ENCODE measurements around the gene MAN1A2.
"Not testable (repeated sequence)": the region's sequence is repeated elsewhere in the genome, so short reads cannot be mapped to it uniquely, and the experiment has no call there.

MAN1A2 gene

DNA sequence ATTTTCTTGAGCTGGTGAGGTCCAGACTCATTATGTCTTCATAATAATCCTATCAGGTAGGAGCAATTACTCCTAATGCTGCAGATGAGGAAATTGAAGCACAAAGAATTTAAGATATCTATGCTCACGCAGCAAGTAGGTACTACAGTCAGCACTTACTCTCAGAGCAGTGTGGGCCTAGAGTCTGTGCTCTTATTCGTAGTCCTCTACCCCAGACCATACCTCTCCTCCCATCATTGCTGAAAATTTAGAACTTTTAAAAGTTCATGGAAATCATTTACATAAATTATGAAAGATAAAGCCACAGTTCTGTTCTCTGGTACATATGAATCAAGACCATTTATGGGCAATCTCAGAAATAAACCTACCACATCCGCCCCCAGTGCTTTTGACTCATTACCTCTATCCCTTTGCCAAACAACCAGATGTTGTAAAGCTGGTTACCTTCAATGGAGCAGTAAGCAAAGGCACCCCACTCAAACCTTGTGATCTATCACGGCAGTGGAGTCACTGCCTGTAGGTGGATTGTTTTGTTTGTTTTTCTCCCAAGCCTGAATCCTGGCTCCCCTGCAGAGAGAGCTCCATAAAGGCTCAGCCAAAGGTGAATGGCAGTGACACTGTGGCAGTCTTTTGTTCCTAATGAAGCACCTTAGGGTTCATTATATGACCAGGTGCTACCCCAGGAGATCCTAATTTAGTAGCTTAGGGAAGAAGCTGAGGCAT, 20.9 kb upstream of the MAN1A2 start:
- H3K27ac ChIP-seq: no peak overlapping the region
- TF ChIP-seq, protein P1, sequence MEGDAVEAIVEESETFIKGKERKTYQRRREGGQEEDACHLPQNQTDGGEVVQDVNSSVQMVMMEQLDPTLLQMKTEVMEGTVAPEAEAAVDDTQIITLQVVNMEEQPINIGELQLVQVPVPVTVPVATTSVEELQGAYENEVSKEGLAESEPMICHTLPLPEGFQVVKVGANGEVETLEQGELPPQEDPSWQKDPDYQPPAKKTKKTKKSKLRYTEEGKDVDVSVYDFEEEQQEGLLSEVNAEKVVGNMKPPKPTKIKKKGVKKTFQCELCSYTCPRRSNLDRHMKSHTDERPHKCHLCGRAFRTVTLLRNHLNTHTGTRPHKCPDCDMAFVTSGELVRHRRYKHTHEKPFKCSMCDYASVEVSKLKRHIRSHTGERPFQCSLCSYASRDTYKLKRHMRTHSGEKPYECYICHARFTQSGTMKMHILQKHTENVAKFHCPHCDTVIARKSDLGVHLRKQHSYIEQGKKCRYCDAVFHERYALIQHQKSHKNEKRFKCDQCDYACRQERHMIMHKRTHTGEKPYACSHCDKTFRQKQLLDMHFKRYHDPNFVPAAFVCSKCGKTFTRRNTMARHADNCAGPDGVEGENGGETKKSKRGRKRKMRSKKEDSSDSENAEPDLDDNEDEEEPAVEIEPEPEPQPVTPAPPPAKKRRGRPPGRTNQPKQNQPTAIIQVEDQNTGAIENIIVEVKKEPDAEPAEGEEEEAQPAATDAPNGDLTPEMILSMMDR (IDR thresholded peaks at IDR 0.05): no peak
- no peak for TF ChIP-seq ZFX (IDR thresholded peaks at IDR 0.05; ENCODE audit: borderline replicate concordance)

DNA sequence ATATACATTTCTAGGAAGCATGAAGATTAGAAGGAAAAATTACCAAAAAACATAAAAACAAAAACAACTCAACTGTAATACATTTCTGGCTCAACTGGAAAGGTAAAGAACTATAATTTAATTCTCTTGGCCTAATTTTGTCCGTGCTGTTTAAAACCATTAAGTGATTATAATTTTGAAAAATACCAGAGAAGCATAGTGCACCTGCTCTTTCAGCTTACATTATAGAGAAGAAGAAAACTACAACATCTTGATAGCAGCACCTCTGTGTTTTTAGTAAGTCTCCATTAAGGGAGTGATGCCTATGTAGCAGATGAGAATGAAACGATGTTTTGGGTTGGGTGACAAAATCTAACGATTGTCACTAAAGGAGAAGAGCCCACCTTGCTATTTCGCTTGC, 19.3 kb upstream of the MAN1A2 start:
- H3K27ac ChIP-seq: no peak overlapping the region
- TF ChIP-seq ZFX (IDR thresholded peaks at IDR 0.05; ENCODE audit: borderline replicate concordance): no peak

DNA sequence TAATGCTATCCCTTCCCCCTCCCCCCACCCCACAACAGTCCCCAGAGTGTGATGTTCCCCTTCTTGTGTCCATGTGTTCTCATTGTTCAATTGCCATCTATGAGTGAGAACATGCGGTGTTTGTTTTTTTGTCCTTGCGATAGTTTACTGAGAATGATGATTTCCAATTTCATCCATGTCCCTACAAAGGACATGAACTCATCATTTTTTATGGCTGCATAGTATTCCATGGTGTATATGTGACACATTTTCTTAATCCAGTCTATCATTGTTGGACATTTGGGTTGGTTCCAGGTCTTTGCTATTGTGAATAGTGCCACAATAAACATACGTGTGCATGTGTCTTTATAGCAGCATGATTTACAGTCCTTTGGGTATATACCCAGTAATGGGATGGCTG, 14.6 kb upstream of the MAN1A2 start:
- H3K27ac ChIP-seq: not testable (repeated sequence)

DNA sequence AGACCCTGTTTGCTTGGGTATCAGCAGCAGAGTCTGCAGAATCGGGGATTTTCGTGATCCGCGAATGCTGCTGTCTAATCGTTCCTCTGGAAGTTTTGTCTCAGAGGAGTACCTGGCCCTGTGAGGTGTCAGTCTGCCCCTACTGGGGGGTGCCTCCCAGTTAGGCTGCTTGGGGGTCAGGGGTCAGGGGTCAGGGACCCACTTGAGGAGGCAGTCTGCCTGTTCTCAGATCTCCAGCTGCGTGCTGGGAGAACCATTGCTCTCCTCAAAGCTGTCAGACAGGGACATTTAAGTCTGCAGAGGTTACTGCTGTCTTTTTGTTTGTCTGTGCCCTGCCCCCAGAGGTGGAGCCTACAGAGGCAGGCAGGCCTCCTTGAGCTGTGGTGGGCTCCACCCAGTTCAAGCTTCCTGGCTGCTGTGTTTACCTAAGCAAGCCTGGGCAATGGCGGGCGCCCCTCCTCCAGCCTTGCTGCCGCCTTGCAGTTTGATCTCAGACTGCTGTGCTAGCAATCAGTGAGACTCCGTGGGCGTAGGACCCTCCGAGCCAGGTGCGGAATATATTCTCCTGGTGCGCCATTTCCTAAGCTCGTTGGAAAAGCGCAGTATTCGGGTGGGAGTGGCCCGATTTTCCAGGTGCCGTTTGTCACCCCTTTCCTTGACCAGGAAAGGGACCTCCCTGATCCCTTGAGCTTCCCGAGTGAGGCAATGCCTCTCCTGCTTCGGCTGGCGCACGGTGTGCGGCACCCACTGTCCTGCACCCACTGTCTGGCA, 9.2 kb upstream of the MAN1A2 start:
- not testable (repeated sequence) for H3K27ac ChIP-seq

DNA sequence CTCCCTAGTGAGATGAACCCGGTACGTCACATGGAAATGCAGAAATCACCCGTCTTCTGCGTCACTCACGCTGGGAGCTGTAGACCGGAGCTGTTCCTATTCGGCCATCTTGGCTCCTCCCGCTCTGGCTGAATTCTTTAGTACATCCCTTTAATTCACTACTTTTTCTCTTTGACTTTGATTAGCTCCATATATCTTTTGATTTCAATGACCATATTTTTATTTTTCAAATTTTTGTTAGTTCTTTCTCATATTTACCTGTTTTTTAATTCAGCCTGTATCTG, 8.7 kb upstream of the MAN1A2 start:
- not testable (repeated sequence) for H3K27ac ChIP-seq

DNA sequence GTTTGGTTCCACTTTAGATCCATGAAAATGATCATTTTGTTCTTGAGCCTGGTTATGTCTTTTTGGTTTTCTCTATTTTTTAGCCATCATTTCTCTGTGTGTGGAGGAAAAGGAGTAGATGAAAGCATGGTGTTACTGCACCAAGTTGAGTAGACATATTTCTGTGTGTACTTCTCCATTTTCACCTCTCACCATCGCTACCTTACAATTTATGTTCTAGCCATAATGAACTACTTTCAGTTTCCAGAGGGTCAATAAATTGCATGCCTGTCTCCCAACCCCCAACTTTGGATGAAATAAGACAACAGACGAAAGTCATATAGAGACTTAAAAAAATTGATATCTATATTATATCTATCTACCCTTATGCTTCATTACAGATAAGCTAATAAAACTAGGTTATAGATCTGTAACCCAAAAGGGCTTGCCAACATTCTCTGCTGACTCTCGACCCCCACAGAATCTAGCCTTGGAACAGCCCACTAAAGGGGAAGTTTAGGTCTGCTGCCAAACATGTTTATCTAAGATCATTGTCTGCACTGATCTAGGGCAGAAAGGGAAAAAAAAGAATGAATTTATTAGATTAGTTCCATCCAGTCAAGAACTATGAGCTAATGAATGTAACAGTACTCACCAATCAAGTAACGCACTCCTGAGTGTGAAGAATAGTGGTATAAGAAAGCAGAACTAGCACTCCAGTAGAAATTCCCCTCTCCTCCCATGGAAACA, 7.5 kb upstream of the MAN1A2 start:
- TF ChIP-seq, protein P1 (IDR thresholded peaks at IDR 0.05): no peak
- TF ChIP-seq ZFX (IDR thresholded peaks at IDR 0.05; ENCODE audit: borderline replicate concordance): no peak

DNA sequence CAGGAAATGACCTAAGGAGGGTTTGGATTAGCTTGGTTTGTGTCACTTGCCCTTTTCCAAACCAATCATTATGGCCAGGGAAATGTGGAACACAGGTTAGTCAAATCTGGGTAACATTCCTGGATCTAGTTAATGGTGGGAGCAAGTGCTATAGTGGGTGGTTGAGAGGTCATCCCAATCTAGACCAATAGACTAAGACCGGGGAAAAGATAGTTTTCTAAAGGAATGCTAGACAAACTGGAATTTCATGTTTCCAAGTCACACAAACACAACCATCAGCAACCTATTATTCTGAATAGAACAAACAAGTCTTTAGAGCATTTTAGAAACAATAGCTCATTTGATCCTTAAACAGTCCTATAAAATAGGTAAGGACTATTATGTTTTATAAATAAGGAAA, 4.3 kb upstream of the MAN1A2 start:
- TF ChIP-seq, protein P1 (IDR thresholded peaks at IDR 0.05): no peak
- no peak for TF ChIP-seq ZFX (IDR thresholded peaks at IDR 0.05; ENCODE audit: borderline replicate concordance)
- peak overlapping the region; percentile 26; the same call in 1 of the 2 replicates for H3K27ac ChIP-seq

More for the DNA sequence above, 7.5 kb upstream of the MAN1A2 start:
- no peak overlapping the region for H3K27ac ChIP-seq

DNA sequence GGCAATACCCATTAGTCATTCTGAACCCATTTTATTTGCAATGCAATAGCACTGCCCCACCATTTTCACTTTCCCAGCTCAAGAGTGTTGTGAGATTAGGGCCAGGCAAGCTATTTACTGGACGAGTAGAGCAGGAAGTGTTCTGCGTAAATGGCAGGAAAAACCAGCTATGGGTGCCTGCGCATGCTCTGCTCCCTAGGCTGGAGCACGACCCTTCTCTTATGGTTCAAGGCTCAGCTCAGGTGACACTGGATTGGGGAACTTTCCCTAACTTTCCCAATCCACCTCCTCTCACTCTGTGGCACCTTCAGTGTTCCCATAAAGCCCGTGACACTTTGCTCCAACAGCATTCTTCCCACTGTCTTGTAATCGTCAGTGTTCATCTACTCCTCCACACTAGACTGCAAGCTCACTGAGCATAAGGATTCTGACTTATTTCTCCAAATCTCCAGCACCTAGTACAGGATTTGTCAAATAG, 3.6 kb upstream of the MAN1A2 start:
- H3K27ac ChIP-seq: peak overlapping the region; percentile 26
- no peak for TF ChIP-seq ZFX (IDR thresholded peaks at IDR 0.05; ENCODE audit: borderline replicate concordance)
- TF ChIP-seq, protein P1 (IDR thresholded peaks at IDR 0.05): no peak

DNA sequence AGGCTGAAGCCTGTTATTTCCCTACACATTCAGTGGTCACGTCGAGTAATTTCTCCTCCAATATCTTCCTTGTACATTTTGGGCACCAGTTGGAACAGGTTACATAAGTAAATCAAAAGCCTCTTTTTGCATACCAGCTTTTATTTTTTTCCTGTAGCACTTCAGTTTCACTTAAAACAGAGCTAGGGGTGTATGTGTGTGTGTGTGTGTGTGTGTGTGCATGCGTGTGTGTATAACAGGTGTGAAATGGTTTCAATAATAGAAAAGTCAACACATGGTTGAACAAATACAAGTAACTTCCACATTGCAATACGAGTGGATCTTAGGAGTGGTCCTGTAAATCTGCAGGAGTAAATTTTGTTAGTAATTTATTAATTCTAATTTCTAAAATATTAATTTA, 3.0 kb upstream of the MAN1A2 start:
- peak overlapping the region; percentile 26 for H3K27ac ChIP-seq
- TF ChIP-seq ZFX (IDR thresholded peaks at IDR 0.05; ENCODE audit: borderline replicate concordance): no peak
- TF ChIP-seq, protein P1 (IDR thresholded peaks at IDR 0.05): no peak
